Ramos (cell line): ENCODE data around the gene OR10K2.
"Not testable (repeated sequence)": the region's sequence is repeated elsewhere in the genome, so short reads cannot be mapped to it uniquely, and the experiment has no call there.

Experiments
- in situ Hi-C: fragments of 300-500 bp; cut with MboI; formaldehyde crosslinking; loops from one replicate; pipeline ENCODE4 v1.14.3; 2022; ENCODE audit warnings: low sequenced_read_pairs; ENCODE audit not compliant: unreplicated experiment

The OR10K2 gene, protein sequence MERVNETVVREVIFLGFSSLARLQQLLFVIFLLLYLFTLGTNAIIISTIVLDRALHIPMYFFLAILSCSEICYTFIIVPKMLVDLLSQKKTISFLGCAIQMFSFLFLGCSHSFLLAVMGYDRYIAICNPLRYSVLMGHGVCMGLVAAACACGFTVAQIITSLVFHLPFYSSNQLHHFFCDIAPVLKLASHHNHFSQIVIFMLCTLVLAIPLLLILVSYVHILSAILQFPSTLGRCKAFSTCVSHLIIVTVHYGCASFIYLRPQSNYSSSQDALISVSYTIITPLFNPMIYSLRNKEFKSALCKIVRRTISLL

DNA sequence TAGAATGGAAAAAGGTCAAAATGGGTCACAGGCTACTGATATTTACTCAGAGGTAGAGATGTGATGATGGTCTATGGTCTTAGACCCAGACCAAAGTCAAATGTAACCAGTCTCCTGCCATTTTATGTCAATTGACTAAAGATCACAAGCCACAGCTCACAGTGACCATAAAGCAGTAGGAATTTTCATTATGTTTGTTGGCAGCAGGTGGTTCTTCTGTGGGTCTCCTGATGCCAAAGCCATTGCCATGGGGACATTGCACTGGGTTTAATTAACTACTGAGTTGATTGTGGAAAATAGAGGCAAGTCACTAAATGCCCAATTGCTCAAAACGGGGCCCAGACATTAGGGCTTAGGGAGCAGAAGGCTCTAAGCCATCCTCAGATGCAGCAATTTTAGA lies at the start of gene OR10K2:
OR10K2 (minus strand) TSS at position 101 of the 400 bp plus-strand sequence. CDS start 5,371 bp downstream, outside the sequence.
- in situ Hi-C loops: no loop called here

DNA sequence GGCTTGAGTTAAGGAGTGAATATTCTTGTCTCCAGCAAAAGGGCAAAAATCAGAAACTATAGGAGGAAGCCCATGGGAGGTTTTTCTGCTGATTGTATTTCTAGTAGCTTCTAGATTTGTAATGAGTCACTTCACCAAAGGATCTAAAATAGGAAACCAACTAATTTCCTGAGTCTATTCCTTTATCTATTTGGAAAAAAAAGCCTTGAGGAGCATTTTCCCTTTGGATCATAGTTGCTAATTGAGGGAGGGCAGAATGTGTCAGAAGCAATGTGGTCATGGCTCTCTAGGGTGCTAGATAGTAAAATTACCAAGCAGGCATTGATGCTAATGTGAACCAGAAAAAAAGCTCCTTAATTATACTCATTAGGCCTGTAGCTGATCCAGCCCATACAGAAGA lies 45.9 kb upstream of the OR10K2 start, which contains the start of gene OR10R2:
OR10R2 (plus strand) TSS at position 301 of the 400 bp plus-strand sequence. CDS start 106 bp downstream, outside the sequence.
- in situ Hi-C loops: no loop called here

DNA sequence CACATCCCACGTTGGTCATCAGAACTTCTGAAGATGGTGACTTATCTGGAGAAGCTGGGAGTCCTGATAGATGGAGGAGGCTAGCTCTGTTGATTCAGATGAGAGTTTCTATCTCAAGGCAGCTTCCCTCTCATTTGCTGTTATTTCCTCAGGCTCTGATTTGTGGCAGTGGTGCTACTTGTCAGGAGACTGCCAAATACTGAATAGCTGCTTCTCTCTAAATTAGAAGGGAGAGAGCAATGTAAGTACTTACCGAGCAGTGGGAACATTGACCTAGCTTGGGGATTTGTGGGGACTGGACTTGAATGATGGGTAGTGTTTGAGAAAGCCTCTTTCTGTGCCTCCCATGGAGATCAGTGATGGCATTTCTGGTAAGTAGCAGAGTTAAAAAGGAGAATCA lies 35.5 kb upstream of the OR10K2 start, which contains the start of gene OR10K1:
OR10K1 (plus strand) TSS at position 301 of the 400 bp plus-strand sequence. CDS start 3,728 bp downstream, outside the sequence.
- in situ Hi-C loops: no loop called here

DNA sequence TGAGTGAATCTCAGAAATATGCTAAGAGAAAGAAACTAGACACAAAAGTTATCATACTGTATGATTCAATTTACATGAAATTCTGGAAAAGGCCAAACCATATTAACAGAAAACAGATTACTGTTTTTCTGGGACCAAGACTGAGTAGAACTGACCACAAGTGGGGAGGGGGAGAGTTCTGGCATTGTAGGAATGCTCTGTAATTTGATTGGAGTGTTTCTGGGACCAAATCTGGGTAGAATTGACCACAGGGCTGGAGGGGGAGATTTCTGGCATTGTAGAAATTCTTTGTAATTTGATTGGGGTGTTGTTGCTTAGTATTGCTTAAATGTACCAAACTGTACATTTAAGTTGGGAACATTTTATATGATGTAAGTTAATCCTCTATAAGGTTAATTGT lies 32.2 kb upstream of the OR10K2 start:
- in situ Hi-C loops: no loop called here

DNA sequence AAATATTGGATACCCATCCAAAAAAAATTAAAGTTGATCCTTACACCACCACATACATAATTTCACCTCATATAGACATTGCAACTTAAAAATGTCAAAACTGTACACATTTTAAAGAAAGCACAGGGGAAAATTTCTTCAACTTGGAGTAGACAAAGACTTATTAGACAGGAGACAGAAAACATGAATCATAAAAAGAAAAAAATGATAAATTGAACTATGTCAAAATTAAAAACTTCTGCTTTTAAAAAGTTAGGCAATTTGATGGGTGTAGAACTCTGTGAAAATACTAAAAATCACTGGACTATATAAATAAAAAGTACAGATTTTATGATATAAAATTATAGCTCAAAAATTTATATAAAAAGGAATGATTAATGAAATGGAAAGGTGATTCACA lies 31.2 kb upstream of the OR10K2 start:
- in situ Hi-C loops: no loop called here

DNA sequence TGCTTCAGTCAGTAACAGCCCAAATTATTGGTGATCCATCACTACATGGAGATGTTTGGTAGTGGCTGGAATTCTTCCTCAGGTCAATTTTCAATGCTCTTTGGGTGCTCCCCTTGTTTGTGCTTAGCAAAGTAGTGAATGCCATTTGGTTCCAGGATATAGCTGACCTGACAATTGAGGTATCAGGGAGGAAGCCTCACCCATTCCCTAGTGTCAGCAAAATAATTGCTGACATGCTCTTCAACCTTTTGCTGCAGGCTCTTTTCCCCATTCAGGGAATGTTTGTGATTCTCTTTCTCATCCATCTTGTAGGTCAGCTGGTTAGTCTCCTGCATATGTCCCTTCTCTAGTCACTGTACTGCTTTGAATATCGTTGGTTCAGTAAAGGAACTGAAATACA lies 28.5 kb upstream of the OR10K2 start:
- in situ Hi-C loops: no loop called here

DNA sequence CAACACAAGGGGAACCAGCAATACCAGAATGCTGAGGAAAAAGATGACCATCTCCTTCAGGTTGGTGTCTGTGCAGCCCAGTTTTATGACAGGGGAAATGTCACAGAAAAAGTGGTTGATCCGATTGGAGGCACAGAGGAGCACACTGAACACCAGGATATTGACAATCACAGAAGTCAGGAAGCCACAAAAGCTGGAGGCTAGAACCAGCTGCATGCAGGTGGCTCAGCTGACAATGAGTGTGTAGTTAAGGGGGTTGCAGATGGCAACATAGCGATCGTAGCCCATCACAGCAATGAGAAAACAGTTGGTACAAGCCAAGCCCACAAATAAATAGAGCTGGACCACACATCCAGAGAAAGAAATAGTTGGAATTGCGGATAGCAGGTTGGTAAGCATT lies 19.3 kb upstream of the OR10K2 start:
- in situ Hi-C loops: no loop called here

DNA sequence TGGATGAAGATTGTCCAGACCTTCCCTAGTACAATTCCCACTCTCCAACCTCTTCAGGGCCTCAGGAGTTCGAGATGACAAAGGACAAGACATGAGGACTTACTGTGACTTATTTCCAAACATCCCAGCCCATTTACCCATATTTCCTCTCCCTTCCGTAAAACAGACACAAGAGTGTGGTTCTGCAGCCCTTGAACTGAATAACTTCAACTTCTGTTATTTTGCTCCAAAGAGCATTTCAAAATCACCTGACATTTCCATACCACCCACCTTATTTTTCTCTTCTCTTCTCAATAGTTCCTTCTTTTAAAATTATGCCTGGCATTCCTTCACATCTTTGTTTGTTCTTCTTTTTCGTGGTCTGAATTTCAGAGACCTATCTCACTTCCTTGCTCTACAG lies 8.7 kb upstream of the OR10K2 start:
- in situ Hi-C loops: no loop called here

DNA sequence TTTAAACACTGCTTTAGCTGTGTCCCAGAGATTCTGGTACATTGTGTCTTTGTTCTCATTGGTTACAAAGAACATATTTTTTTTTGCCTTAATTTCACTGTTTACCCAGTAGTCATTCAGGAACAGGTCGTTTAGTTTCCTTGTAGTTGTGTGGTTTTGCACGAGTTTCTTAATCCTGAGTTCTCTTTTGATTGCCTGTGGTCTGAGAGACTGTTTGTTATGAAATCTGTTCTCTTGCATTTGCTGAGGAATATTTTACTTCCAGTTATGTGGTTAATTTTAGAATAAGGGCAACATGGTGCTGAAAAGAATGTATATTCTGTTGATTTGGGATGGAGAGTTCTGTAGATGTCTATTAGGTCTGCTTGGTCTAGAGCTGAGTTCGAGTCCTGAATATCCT lies 4.1 kb upstream of the OR10K2 start:
- in situ Hi-C loops: not testable (repeated sequence)

DNA sequence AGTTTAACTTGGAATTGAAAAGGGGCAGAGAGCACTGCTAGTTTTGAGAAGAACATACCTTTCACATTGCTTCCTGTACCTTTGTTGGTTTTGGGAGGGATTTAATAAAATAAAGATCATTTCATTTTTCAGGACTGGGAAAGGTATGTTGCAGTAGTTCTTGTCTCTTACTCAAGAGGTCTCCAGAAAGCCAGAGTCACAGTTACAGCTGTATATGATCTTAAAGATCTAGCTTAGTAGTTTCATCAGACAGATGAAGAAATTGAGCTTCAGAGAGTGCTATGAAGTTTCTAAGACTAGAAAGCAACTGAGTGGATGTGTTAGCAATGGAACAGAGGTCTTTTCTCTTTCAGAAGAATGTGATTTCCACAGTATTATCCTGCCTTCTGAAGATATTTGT lies 1.0 kb downstream of the OR10K2 start:
- in situ Hi-C loops: no loop called here

DNA sequence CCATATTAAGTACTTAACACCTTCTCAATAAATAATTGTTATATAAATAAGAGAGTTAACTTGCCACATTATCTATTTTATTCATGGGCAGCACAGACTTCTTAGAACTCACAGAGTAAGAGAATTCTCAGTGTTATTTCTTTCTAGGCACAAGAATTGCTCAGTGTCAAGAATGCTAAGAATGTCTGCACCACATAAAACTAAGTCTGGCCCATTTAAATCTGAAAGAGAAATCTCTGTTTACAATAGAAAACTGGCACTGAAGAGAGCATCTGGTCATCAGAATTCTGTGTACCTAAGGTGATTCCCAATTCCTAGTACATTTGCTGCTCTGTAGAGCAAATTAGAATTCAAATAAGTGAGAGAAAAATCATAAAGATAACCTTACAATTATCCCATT lies 3.8 kb downstream of the OR10K2 start:
- in situ Hi-C loops: no loop called here

DNA sequence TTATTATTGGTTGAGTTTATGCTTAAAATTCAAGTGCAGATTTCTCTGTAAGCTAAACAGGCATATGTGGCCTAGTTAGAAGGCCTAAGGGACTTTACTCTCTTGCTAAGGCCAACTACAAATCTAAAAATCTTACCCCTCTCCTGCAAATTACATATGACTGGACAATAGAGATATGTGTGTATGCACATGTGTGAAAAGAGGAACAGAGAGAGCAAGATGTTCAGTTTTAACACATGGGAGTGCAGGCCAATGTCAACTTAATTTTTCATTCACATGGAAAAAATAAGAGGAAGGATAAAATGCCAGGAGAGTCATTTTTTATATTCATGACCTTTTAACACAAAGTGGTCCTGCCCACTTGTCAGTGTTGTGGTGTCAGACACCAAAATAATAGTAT lies 8.5 kb downstream of the OR10K2 start:
- in situ Hi-C loops: no loop called here

DNA sequence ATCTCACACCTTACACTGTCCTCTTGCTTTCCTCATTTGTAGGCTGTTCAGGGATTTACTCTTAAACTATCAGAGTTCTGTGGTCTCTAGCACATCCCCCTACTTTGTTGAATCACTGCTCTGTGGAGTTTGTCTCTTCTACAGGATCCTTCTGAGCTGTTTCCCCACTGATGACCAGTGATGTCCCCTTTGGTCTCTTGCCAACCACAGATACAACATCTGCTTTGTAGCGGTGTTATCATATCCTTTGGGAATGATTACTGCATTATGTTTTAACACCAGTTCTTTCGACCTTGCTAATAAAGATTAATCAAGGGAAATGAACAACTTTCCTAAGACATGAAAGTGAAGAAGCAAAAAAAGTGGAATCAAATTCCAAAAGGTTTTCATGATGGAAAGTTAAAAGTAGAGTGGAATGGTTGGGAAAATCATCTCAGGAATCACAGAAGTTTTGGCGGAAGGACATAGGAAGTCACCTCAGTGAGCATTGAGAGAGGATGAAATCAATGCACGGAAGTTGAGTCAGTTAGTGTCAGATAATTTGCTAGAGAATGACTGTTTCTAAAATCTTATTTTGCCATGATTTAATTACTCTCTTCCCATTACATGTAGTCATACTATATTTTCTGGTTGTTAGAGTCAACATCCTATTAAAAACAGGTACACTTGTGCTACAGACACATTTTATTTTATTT lies 11.2 kb downstream of the OR10K2 start:
- in situ Hi-C loops: no loop called here

DNA sequence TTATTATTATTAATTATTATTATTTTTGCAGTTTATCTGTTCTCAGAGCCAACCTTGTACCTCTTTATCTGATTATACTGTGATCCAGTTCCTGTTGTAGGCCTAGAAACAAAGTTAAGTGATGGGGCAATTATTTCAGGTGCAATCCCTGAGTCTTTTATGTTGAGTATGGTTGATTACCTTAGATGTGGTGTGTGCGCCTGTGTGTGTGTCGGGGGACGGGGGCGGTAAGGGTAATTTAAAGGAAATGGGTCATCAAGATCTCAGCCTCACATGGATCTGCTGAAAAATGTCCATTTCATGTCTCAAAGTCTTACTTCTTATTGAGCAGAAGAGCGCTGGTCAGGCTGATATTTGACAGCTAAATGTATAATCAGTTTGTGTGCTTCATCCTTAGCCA lies 18.9 kb downstream of the OR10K2 start:
- in situ Hi-C loops: no loop called here

DNA sequence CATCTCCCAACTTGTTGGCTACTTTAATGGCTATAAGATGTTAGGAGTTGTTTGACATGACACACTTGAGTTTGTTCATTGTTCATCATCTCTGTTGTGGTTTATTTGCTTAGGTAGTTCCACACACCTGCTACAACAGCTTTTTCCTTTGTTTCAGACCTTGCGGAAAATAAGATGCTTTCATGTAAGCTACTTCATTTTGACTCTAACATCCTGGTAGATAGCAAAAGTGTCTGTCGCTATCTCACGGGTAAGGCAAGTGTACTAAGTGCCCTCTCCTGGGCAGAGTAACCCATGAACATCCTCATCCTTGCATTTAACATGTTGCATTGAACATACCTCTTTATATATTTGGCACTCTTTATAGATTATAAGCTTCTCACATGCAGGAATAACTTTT lies 25.2 kb downstream of the OR10K2 start:
- in situ Hi-C loops: no loop called here

DNA sequence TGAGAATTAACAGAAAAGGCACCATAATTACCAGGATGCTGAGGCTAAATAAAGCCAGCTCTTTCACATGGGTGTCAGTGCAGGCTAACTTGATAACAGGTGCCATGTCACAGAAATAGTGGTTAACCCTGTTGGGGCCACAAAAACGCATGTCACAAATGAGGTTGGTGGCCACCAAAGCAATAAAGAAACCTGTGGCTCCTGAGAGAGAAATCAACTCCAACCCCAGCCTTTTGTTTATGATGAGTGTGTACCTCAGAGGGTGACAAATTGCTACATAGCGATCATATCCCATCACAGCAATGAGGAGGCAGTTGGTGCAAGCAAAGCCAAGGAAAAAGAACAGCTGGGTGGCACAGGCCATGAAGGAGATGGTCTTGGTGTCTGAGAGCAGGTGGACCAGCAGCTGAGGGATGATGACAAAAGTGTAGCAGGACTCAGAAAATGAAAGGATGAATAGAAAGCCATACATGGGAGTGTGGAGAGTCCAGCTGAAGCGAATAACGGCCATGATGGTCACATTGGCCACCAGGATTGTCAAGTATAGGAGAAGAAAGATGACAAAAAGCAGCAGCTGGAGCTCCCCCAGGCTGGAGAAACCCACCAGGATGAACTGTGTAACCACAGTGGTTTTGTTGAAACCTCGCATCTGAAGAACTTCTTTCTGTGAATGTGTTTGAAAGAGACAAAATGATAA lies 27.1 kb downstream of the OR10K2 start, which contains the start of gene OR10T2:
OR10T2 (minus strand) TSS at position 649 of the 697 bp plus-strand sequence; CDS start at position 649, 0 bp downstream.
- in situ Hi-C loops: no loop called here

DNA sequence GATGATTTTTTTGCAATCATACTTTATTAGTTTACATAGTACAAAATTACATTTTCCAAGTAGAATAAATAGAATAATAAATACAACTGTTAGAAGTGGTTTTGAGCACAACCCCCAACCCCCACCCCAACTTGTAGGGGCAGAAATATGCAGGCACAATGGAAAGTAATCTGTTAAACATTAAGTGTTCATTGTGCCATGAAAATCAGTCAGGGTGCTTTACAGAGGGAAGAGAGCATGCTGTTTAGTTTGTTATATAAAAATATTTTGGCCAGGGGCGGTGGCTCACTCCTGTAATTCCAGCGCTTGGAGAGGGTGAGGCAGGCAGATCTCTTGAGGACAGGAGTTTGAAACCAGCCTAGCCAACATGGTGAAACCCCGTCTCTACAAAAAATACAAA lies 29.4 kb downstream of the OR10K2 start:
- in situ Hi-C loops: no loop called here

DNA sequence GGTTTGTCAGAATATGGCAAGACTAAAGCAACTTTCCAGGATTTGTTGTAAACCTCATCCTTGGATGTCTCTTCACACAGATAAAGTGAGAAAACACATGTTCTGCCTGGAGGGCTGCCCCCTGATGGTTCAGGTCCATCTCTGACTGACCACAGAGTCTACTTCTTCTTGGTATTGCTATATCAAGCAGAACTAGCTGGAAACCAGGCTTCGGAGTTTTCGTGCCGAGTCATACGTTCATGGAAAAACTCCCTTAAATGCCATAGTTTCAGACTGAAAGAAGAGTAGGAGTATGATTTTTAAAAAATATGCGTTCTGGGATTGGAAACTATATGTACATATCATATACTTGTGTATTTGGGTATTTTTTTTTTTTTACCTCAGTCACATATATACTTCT lies 32.6 kb downstream of the OR10K2 start:
- in situ Hi-C loops: no loop called here

DNA sequence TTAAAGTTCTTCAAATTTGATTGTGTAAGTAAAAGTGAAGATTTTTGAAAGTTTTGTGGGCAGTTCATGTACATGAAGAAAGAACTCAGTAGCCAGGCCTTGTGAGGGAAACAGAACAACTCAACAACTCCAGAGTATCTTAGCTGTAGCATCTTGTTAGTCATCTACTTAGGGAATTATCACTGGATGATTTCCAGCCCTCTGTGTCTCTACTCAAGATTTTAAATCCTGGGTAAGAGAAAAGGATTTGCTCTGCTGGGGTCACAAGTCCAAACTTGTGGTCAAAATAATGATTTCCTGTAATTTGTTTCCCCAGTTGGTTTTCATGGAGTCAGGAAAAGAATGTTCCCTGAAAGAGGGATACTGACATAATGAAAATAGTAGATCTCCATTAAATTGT lies 34.9 kb downstream of the OR10K2 start:
- in situ Hi-C loops: no loop called here

DNA sequence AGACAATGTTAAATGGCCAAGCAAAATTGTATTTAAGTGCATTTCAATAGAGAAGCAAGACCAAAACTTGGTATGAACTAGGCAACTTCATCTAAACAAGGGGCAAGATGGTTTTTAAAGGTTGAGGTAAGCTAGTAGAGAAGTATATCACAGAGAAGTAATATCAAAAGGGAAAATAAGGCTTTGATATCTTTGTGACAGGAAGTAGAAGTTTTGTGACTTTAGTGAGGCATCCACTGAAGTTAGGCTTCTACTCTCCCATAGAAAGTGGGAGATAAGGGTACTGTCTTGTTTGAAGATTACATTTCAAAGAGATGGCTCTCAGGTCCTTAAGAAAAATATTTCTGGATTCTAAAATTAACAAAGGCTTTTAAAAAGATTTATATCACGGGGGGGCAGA lies 35.7 kb downstream of the OR10K2 start:
- in situ Hi-C loops: no loop called here

DNA sequence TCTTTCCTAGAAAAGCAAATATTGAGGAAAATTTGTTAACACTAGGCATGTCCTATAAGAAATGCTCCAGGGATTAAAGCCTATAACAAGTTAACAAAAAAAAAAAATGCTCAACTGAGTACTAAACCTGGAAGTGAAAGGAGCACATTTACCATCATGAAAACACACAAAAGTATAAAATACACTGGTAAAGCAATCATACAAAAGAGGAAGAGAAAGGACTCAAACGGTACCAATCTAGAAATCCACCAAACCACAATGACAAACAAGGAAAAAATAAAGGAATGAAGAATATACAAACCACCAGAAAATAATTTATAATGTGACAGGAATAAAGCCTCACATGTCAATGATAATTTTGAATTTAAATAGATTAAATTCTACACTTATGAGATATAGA lies 51.2 kb downstream of the OR10K2 start:
- in situ Hi-C loops: no loop called here
